GM18502 (cell line): ENCODE results near the gene MRPL53.
A peak's percentile ranks its signal among the peaks of the same experiment; 100 is the strongest.
"Not testable (repeated sequence)": the region's sequence is repeated elsewhere in the genome, so short reads cannot be mapped to it uniquely, and the experiment has no call there.

Source experiments
- ATAC-seq: cut with Tn5 transposase; IDR thresholded peaks from one replicate; pipeline ENCODE4 v1.9.1; 2021; ENCODE audit warnings: mild to moderate bottlenecking; ENCODE audit not compliant: unreplicated experiment, poor library complexity

MRPL53 gene

DNA sequence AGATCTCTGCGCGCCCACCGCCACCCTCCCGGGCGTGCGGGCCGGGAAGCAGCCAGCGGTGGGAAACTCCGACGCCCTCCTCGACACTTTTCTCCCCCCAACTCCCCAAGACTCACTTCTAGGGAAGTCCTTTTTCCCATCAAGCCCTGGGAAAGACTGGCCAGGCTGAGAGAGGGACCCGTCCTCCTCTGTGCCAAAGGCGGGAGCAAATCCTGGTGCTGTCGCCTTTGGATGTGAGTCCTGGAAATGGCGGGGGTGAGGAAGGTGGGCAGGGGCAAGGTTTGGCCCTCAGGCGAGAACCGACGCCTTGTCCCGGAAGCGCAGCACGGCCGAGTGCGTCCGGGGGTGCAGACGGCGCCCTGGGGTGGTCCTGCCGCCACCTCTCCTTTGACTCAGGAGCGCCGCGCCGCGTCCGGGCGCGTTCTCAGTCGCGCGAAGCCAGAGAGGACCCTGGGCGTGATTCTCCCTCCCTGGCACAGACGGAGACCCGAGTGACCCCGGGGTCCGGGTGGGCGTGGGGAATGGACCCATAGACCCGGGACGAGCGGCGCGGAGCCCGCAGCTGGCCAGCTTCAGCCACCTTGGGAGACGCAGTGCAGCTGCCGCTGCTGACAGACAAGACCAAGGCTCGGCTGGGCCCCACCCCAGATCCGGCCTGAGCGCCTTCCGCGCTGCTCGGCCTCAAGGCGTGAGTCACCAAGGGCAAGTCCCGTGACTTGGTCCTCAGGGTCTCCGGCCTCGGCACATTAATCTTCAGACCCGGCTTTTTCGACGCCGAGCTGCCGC is 30.4 kb upstream of the MRPL53 start:
- ATAC-seq = peak; percentile 40

DNA sequence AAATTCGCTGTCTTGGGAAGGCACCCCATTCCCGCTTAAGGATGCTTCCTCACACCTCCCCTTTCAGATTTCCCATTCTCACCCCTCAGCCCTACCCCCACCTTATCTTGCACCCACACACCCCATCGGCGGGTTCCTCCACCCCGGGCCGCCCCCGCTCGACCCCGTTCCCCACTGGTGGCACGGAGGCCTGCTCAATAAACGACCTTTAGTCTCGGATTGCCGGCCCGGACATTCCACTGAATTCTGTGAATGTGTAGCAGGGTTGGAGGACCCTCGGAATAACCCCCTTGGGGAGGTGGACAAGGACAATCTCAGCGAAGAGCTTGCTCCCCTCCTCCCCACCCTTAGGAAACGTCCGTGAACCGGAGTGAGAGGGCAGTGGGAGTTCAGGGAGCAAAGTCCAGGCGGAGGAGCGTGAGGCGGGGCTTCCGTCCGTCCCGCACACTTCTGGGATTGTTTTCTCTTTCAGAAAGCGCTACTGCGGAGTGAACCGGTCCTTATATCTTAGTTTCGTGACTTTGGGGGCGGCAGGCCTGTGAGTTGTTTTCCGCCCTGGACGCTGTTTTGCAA is 29.8 kb upstream of the MRPL53 start:
- no peak for ATAC-seq

DNA sequence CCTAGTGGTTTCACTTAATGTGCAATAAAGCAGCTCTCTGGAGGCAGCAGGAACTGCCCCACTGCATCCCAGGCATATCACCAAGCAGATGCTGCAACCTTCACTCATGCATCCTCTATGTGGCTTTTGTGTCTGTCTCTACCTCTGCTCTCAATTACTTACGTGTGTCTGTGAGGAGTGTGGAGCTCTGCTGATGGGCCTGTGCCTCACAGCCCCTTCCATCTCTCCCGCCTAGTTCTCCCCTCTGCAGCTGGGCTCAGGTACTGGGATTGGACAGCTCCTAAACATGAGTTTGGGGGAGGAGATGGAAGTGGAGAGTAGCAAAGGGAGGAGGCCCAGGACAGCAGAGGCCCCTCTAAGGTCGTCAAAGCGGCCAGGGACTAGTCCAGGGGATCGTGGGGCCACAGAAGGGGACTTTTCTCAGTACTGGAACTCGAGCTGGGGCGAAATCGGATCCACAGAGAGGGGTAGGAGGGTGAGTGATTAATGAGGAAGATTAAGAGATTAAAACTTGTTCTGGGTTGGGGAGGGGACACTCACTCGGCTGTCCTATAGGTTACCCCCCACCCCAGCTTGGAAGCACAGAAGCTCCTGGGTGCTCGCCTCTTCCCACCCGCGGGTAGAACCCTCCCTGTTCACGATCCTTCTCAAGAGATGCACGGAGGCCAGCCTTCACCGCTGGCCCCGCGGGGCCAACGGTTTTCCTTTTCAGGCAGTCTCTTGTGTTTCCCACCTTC is 29.0 kb upstream of the MRPL53 start:
- ATAC-seq = no peak

DNA sequence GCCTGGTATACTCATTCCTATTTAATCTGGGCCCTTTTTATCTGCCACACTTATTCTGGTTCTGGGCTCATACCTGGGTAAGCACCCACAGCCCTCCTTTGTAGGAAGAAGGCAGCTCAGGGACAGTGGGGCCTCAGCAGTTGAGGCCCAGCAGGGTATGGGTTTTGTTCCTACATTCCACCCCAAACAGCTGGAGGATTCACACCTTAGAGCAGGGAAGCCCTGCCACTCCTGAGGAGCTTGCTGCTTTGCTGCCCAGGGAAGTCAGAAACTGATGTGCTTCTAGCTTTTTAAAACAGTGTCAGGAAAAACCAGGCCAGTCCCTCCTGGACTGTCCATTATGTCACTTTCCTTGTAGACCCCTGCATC is 28.1 kb upstream of the MRPL53 start:
- ATAC-seq = no peak

DNA sequence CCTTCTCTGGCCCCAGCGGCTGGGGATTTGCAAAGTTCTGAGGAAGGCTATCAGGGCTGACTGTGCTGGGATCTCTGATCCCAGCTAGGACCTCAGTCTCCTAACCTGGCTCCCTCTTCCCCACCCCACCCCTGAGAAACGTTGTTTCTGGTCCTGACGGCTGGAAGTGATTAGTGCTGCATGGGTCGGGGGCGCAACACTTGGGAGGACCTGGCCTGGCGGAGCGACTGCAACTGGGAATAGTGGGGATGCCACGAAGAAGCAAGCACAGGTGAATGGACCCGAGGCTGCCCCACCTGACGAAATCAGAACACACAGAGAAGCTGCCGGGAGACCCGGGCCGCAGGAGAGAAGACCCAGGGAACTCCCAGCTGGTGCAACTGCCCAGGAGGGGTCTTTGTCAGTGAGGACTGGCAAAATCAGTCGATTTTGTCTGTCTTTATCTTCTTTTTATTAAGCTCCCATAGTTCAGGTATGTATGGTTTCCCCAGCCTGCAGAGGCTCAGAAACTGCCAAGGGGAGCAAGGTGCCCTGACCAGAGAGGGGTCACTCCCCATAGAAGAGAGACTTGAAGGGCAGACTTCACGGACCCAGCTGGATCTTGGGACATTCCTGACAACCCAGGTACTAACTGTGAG is 27.6 kb upstream of the MRPL53 start:
- ATAC-seq = no peak

DNA sequence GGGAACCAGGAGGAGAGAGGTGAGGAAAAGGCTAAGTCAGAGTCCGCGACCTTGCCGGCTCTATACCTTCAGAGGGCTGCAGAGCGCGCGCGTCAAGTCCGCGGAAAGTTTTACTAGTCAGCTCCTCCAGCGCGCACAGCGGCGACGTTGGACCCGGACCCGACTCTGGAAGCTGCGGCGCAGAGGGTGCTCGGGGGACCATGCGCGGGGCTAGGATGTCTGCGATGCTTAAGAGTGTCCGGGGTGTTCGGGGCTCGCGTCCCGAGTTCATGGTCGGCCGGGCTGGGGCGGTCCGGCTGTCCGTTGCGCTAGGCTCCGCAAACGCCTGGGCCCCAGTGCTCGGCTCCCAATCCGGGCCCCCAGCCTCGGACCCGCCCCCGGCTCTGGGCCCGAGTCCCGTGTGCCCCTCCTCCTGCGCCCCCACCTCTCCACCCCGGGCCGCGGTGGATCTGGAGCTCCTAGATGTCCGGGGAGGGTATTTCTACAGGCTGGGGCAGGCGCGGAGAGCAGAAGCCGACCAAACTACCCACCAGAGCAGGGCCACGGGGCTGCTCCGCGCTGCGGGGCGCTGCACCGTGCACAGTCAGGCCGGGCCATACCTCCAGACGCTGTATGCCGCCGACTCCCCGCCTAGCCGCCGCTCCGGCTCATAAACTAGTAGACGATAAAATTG is 26.9 kb upstream of the MRPL53 start, which contains the start of gene LBX2:
Gene LBX2 (minus strand): TSS at position 337 of the 673 bp plus-strand sequence. CDS start 66 bp downstream, at position 271.
- no peak for ATAC-seq

DNA sequence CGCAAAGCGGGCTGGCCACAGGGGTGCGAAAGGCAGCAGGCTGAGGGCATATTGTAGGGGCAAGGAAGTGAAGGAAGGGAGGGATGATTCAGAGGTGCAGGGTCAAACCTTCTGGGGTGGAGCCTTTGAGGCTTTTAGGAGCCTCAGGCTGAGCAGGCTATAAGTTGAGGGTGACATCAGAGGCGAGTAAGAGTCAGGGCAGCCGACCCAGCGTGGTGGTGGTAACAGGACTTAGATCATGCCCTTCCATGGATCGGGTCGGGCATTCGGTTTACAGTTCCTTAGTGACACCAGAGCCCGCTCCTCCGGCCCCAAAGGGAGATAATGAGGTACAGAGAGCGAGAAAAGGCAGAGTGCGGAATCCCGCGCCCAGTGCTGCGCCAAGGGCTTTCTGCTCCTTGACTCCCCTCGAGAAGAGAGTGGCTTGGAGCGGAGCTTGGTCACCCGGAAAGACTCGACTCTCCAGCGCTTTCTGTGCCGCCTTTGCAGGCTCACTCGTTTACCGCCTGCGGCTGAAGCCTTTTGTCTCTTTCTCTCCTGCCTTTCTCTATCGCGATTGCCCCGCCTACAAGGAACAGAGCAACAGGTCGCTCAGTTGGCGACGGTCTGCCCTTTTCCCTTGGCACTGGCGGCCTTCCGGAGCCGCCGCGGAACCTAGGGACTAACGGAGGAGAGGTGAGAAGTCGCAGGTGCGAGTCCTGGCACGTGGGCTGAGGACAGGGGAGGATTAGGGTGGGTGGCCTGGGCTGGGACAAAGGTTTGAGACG is 26.2 kb upstream of the MRPL53 start:
- no peak for ATAC-seq

DNA sequence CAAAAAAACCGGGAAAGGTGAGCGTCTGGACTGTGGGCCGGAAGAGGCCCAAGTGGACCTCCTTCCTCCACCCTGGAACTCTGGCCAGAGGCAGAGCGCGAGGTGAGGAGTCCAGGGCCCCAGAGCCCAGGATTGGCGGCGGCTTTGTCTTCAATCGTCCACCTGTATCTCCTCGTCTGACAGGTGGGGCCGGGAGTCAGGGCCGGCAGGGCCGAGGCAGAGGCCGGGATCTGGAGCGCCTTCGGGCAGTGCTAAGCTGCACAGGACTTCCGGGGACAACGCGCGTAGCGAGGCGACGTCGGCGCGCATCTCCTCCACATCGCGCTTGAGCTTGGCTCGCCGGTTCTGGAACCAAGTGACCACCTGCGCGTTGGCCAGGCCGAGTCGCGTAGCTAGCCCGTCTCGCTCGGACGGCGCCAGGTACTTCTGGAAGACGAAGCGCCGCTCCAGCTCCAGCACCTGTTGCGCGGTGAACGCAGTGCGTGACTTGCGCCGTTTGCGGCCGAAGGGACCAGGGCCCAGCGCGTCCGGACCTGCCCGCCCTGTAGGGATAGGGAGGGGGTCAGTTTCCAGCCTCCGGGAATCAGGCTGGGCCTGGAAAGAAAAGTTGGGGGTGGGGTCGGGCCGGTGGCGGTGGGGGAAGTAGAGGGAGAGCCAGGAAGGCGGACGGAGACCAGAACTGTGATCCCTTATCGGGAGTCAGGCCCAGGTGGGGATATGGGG is 25.5 kb upstream of the MRPL53 start:
- no peak for ATAC-seq

DNA sequence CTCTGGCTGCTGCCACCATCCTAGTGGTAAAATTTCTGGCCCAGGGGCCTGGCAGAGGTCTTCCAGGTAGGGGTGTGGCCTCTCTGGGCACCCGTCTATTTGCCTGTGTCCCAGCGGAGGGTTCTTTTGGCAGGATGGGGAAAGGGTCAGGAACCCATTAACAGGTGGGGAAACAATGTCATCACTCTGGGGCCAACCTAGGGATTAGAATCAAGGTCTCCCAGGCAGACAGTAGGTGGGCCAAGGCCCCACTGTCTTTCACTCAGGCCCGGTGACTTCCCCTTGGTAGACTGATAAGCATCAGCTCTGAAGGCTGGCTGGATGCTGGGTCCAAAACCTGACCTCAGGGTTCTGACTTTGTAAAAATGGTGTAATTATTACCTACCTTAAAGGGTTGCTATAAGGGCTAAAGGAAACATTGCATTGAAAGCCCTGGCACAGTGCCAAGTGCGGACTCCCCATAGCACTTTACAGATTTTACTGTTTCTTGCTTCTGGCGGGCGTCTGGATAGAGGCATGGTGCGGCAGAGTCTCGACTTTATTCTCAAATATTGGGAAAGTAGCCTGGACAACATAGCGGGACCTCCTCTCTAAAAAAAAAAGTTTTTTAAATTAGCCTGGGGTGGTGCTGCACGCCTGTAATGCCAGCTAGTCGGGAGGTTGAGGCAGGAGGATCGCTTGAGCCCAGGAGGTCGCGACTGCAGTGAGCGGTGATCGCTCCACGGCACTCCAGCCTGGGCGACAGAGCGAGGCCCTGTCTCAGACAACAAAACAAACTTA is 24.7 kb upstream of the MRPL53 start:
- ATAC-seq = no peak

DNA sequence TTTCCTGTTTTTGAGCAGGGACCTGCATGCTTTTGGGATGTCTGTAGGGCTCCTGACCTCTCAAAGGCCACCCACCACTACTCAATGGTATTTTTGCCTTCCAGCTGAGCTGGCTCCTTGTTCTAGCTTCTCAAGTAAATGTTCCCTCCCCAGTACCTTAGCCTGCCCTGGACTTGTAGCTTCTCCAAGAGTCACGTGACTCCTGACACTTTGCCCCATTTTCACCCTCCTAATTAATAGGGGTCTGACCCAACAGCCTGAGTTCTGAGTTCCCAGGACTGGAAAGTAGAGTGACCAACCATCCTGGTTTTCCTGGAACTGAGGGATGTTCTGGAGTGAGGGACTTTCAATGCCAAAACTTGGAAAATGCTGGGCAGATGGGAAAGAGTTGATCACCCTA is 23.0 kb upstream of the MRPL53 start:
- no peak for ATAC-seq

DNA sequence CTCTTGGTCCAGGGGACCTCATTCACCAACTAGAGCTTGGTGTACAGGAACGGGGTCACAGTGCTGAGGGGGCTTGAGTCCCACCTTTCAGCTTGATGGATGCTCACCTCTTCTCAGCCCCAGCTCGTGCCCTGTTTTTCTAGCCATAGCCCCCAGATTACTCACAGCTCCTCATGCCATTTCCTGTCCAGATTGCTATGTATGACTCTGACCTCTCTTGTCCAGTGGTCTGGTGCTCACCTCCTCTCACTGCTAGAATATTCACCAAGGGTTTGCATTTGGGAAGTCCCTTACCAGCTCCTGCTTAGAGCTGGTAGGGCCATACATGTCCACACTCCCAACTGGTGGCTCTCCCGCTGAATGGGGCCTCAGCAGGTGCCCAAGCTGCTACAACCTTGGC is 21.1 kb upstream of the MRPL53 start:
- no peak for ATAC-seq

DNA sequence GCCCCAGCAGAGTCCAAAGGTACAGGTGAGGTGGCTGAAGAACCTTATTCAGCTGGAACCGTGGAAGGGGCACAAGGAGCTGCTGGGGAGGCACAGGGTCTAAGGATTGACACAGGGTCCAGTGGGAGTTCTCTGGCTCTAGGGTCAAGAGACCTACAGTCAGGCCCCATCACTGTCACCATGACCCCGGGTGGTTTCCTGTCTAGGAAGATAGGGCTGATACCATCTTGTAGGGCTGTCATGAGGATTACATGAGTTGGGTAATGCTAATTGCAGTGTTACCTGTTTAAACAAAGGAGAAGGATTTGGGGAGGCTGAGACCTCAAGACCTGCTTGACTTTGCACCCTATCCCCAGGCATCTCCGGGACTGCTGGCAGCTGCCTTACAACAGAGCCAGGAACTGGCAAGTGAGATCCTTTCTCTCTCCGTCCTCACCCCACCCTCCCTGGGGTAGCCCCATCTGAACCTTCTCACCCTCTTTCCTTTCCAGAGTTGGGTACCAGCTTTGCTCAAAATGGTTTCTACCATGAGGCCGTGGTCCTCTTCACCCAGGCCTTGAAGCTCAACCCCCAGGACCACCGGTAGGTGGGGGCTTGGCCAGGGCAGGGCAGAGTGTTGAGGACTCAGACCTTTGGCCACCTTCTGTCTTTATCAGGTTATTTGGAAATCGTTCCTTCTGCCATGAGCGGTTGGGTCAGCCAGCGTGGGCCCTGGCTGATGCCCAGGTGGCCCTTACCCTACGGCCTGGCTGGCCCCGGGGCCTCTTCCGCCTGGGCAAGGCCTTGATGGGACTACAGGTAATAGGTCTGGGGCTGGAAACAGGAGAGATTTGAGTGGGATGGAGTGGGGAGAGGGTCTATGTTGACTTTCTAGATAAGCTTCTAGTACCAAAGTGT is 19.4 kb upstream of the MRPL53 start:
- no peak for ATAC-seq

DNA sequence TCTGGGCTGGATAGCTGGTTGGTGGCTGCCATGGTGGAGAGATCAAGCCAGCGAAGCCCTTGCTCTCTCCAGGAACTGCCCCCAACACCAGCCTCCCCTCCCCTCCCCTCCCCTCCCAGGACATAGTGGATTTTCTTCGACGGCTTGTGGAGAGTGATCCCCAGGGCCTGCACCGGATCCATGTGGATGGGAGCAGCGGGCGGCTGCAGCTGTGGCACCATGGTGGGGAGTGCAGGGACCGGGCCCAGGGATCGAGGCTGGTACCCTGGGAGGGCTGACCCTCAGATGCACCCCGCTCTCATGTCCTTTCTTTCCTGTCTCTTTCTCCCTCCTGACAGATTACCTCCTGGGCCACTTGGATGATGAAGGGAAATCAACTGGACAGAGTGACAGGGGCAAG is 17.4 kb upstream of the MRPL53 start:
- no peak for ATAC-seq

DNA sequence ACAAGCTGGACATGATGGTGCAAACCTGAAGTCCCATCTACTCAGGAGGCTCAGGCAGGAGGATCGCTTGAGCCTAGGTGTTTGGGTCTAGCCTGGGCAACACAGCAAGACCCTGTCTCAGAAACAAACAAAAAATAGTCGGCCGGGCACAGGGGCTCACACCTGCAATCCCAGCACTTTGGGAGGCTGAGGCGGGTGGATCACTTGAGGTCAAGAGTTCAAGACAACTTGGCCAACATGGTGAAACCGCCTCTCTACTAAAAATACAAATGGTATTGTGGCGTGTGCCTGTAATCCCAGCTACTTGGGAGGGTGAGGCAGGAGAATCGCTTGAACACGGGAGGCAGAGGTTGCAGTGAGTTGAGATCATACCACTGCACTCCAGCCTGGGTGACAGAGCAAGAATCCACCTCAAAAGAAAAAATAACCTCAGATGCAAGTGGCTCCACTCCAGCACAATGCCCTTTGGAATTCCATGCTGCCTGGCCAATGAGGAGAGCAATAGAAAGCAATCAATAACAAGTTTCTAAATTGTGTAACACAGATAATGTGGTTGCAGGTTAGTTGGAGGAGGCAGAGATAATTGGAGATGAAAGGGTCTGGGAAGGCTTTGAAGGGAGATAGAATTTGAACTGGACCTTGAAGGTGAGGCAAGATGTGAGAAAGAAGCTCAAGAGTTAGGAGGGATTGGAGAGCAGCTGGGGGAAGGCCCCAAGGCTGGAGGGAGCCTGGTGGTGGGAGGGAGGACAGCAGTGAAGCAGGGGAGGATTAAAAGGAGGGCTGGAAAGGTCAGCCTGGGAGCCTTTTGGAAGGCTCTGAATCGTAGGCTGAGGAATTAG is 16.4 kb upstream of the MRPL53 start:
- no peak for ATAC-seq

DNA sequence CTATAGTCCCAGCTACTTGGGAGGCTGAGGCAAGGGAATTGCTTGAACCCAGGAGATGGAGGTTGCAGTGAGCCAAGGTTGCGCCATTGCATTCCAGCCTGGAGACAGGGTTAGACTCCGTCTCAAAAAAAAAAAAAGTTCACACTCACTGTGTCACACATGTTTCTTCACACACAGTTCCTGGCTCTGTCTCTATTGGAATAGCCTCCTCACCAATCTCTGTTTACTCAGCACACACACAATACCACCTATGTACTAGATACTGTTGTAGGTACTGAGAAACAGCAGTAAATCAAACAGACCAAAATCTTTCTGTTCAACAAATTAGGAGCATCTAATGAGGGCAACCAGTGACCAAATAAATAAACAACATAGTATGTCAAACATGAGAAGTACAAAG is 13.7 kb upstream of the MRPL53 start:
- no peak for ATAC-seq

DNA sequence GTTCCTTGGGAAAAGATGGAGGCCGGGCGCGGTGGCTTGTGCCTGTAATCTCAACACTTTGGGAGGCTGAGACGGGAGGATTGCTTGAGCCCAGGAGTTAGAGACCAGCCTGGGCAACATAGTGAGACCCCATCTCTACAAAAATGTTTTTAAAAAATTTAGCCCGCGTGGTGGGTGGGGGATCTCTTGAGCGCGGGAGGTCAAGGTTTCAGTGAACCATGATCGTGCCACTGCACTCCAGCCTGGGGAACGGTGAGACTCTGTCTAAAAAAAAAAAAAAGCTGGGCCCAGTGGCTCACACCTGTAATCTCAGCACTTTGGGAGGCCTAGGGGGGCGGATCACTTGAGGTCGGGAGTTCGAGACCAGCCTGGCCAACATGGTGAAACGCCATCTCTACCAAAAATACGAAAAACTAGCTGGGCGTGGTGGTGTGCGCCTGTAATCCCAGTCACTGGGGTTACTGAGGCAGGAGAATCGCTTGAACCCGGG is 11.2 kb upstream of the MRPL53 start:
- ATAC-seq = not testable (repeated sequence)
